Mesendoderm (in vitro differentiated cells): ENCODE data around the gene SCLT1.

Experiments used
- DNase-seq: peaks from one replicate; pipeline ENCODE4 v3.0.0; 2013
- H2AK5ac ChIP-seq: 2 replicates; pipeline ENCODE4 v1.6.1; 2013; ENCODE audit warnings: low read length, inconsistent platforms
- H2BK120ac ChIP-seq: 2 replicates; pipeline ENCODE4 v1.6.1; 2013; ENCODE audit warnings: low read depth, mild to moderate bottlenecking, low read length, moderate library complexity, mixed read lengths
- H2BK15ac ChIP-seq: replicated peaks from 2 replicates; pipeline ENCODE4 v1.6.1; 2013; ENCODE audit warnings: low read depth, mild to moderate bottlenecking, moderate library complexity
- H2BK5ac ChIP-seq: 2 replicates; pipeline ENCODE4 v1.6.1; 2013; ENCODE audit warnings: low read length, inconsistent platforms
- H3K18ac ChIP-seq: 2 replicates; pipeline ENCODE4 v1.6.1; 2013; ENCODE audit warnings: mild to moderate bottlenecking, low read length, mixed read lengths
- H3K23ac ChIP-seq: one replicate; pipeline ENCODE4 v1.6.1; 2013; ENCODE audit warnings: low read length
- H3K27ac ChIP-seq: 2 replicates; pipeline ENCODE4 v1.5.1; 2013; ENCODE audit warnings: low read depth, mild to moderate bottlenecking, inconsistent platforms, low read length, moderate library complexity
- H3K27me3 ChIP-seq: 2 replicates; pipeline ENCODE4 v1.6.1; 2013; ENCODE audit warnings: low read length, control low read depth, mild to moderate bottlenecking, inconsistent platforms; ENCODE audit not compliant: insufficient read depth, poor library complexity
- H3K36me3 ChIP-seq: 2 replicates; pipeline ENCODE4 v1.6.1; 2013; ENCODE audit warnings: low read length, inconsistent platforms; ENCODE audit not compliant: control insufficient read depth, insufficient read depth
- H3K4ac ChIP-seq: one replicate; pipeline ENCODE4 v1.6.1; 2013; ENCODE audit warnings: low read depth, mild to moderate bottlenecking, low read length, moderate library complexity
- H3K4me1 ChIP-seq: 2 replicates; pipeline ENCODE4 v1.6.1; 2013; ENCODE audit warnings: low read depth, low read length, inconsistent platforms; ENCODE audit not compliant: control insufficient read depth
- H3K4me2 ChIP-seq: 2 replicates; pipeline ENCODE4 v1.6.1; 2013; ENCODE audit warnings: low read length
- H3K4me3 ChIP-seq: 2 replicates; pipeline ENCODE4 v1.5.1; 2013; ENCODE audit warnings: mild to moderate bottlenecking, low read length
- H3K56ac ChIP-seq: one replicate; pipeline ENCODE4 v1.6.1; 2013; ENCODE audit warnings: low read length
- H3K79me1 ChIP-seq: 2 replicates; pipeline ENCODE4 v1.6.1; 2013; ENCODE audit warnings: low read length, inconsistent platforms
- H3K79me2 ChIP-seq: 2 replicates; pipeline ENCODE4 v1.6.1; 2013; ENCODE audit warnings: mild to moderate bottlenecking, low read length; ENCODE audit not compliant: control insufficient read depth, insufficient read depth
- H3K9ac ChIP-seq: 2 replicates; pipeline ENCODE4 v1.6.1; 2013; ENCODE audit warnings: low read length, inconsistent platforms
- H4K5ac ChIP-seq: one replicate; pipeline ENCODE4 v1.6.1; 2013; ENCODE audit warnings: low read length
- H4K8ac ChIP-seq: one replicate; pipeline ENCODE4 v1.6.1; 2013; ENCODE audit warnings: low read depth, mild to moderate bottlenecking, control low read depth, low read length, moderate library complexity
- WGBS: extraction: QIAGEN DNeasy Blood & Tissue Kit; methylation state at CpG from one replicate; pipeline ENCODE4 v1.1.7; 2013; ENCODE audit warnings: low lambda C conversion rate, missing lambda C conversion rate; ENCODE audit not compliant: insufficient coverage; ENCODE audit errors: extremely low coverage; 5-methylcytosine and 5-hydroxymethylcytosine counted together

The SCLT1 gene

GRCh38 chr4:128930051-128930450 lies 163.3 kb downstream of the SCLT1 start:
- H3K27me3 ChIP-seq, result no peaks in the 10 kb centered on the region
- no CpG with 5 or more reads among the region's 3 CpGs for WGBS

GRCh38 chr4:128924951-128925350 lies 168.4 kb downstream of the SCLT1 start:
- H3K9ac ChIP-seq, result no peak overlapping the region
- H4K5ac ChIP-seq, result no peak overlapping the region
- H3K4me2 ChIP-seq, result no peak overlapping the region
- no peak overlapping the region for H3K23ac ChIP-seq
- no peaks in the 10 kb centered on the region for H3K79me2 ChIP-seq
- no peaks in the 10 kb centered on the region for H3K4me1 ChIP-seq
- no peaks in the 10 kb centered on the region for H3K79me1 ChIP-seq
- no peaks in the 10 kb centered on the region for H3K36me3 ChIP-seq
- no peak overlapping the region for H3K18ac ChIP-seq
- DNase-seq, result peak; percentile 1
- no CpG with 5 or more reads among the region's 5 CpGs for WGBS
- no peak overlapping the region for H2BK120ac ChIP-seq
- H3K27me3 ChIP-seq, result no peaks in the 10 kb centered on the region
- no peak overlapping the region for H4K8ac ChIP-seq
- H3K56ac ChIP-seq, result no peak overlapping the region
- H2BK5ac ChIP-seq, result no peak overlapping the region
- H2AK5ac ChIP-seq, result no peak overlapping the region
- no peak overlapping the region for H3K4me3 ChIP-seq
- H2BK15ac ChIP-seq, result no peak overlapping the region
- no peak overlapping the region for H3K4ac ChIP-seq
- H3K27ac ChIP-seq, result no peak overlapping the region

More at GRCh38 chr4:128930051-128930450, 163.3 kb downstream of the SCLT1 start:
- no peaks in the 10 kb centered on the region for H3K36me3 ChIP-seq
- no peak overlapping the region for H3K23ac ChIP-seq
- DNase-seq, result no peak
- no peak overlapping the region for H3K4me2 ChIP-seq
- H3K56ac ChIP-seq, result no peak overlapping the region
- no peak overlapping the region for H2AK5ac ChIP-seq
- no peak overlapping the region for H3K18ac ChIP-seq
- no peaks in the 10 kb centered on the region for H3K4me1 ChIP-seq
- no peak overlapping the region for H2BK5ac ChIP-seq
- H3K79me1 ChIP-seq, result no peaks in the 10 kb centered on the region
- no peak overlapping the region for H3K9ac ChIP-seq
- H3K4me3 ChIP-seq, result no peak overlapping the region
- no peak overlapping the region for H3K27ac ChIP-seq
- no peak overlapping the region for H2BK120ac ChIP-seq
- no peak overlapping the region for H3K4ac ChIP-seq
- no peak overlapping the region for H2BK15ac ChIP-seq
- H4K5ac ChIP-seq, result no peak overlapping the region
- no peak overlapping the region for H4K8ac ChIP-seq
- no peaks in the 10 kb centered on the region for H3K79me2 ChIP-seq

GRCh38 chr4:128921954-128922353 lies 171.4 kb downstream of the SCLT1 start:
- H2BK5ac ChIP-seq, result no peak overlapping the region
- H3K23ac ChIP-seq, result no peak overlapping the region
- WGBS, result no CpG with 5 or more reads among the region's 3 CpGs
- no peak for DNase-seq
- no peaks in the 10 kb centered on the region for H3K4me1 ChIP-seq
- H3K27me3 ChIP-seq, result no peaks in the 10 kb centered on the region
- H3K4ac ChIP-seq, result no peak overlapping the region
- no peak overlapping the region for H3K9ac ChIP-seq
- no peak overlapping the region for H2BK120ac ChIP-seq
- H3K27ac ChIP-seq, result no peak overlapping the region
- H4K8ac ChIP-seq, result no peak overlapping the region
- no peaks in the 10 kb centered on the region for H3K79me1 ChIP-seq
- H3K56ac ChIP-seq, result no peak overlapping the region
- no peaks in the 10 kb centered on the region for H3K36me3 ChIP-seq
- H2AK5ac ChIP-seq, result no peak overlapping the region
- no peak overlapping the region for H3K18ac ChIP-seq
- no peak overlapping the region for H4K5ac ChIP-seq
- no peak overlapping the region for H3K4me2 ChIP-seq
- no peak overlapping the region for H3K4me3 ChIP-seq
- H3K79me2 ChIP-seq, result no peaks in the 10 kb centered on the region
- no peak overlapping the region for H2BK15ac ChIP-seq

GRCh38 chr4:128917781-128918180 lies 175.6 kb downstream of the SCLT1 start:
- Histone ChIP-seq H3K27me3 (no peaks in the 10 kb centered on the region), H3K27ac (no peak overlapping the region), H2BK15ac (no peak overlapping the region), H4K5ac (no peak overlapping the region), H3K56ac (no peak overlapping the region), H2BK120ac (no peak overlapping the region), H3K9ac (no peak overlapping the region), H3K36me3 (no peaks in the 10 kb centered on the region), H3K4ac (no peak overlapping the region), H3K79me2 (no peaks in the 10 kb centered on the region), H3K18ac (no peak overlapping the region), H3K4me3 (no peak overlapping the region), H3K23ac (no peak overlapping the region), H4K8ac (no peak overlapping the region), H3K4me1 (no peaks in the 10 kb centered on the region), H3K4me2 (no peak overlapping the region), H2BK5ac (no peak overlapping the region), H3K79me1 (no peaks in the 10 kb centered on the region), H2AK5ac (no peak overlapping the region)
- DNase-seq, result no peak
- no CpG with 5 or more reads among the region's 2 CpGs for WGBS

GRCh38 chr4:128916832-128917231 lies 176.5 kb downstream of the SCLT1 start:
- Histone ChIP-seq H3K79me1 (no peaks in the 10 kb centered on the region), H3K27me3 (no peaks in the 10 kb centered on the region), H2BK120ac (no peak overlapping the region), H3K9ac (no peak overlapping the region), H3K4me3 (no peak overlapping the region), H3K4ac (no peak overlapping the region), H3K56ac (no peak overlapping the region), H3K79me2 (no peaks in the 10 kb centered on the region), H3K4me2 (no peak overlapping the region), H3K27ac (no peak overlapping the region), H4K8ac (no peak overlapping the region), H3K36me3 (no peaks in the 10 kb centered on the region), H2BK5ac (no peak overlapping the region), H3K23ac (no peak overlapping the region), H3K18ac (no peak overlapping the region), H2AK5ac (no peak overlapping the region), H4K5ac (no peak overlapping the region), H2BK15ac (no peak overlapping the region), H3K4me1 (no peaks in the 10 kb centered on the region)
- DNase-seq, result no peak
- WGBS, result no CpG with 5 or more reads among the region's 6 CpGs

GRCh38 chr4:128915544-128915943 lies 177.8 kb downstream of the SCLT1 start:
- no peak overlapping the region for H4K8ac ChIP-seq
- DNase-seq, result no peak
- no peak overlapping the region for H2BK120ac ChIP-seq
- H3K27me3 ChIP-seq, result no peaks in the 10 kb centered on the region
- no peak overlapping the region for H3K4me2 ChIP-seq
- H3K79me2 ChIP-seq, result no peaks in the 10 kb centered on the region
- no peaks in the 10 kb centered on the region for H3K36me3 ChIP-seq
- no peak overlapping the region for H3K18ac ChIP-seq
- H3K27ac ChIP-seq, result no peak overlapping the region
- no peak overlapping the region for H3K9ac ChIP-seq
- H3K79me1 ChIP-seq, result no peaks in the 10 kb centered on the region
- H3K4ac ChIP-seq, result no peak overlapping the region
- no peak overlapping the region for H4K5ac ChIP-seq
- H3K4me1 ChIP-seq, result no peaks in the 10 kb centered on the region
- H3K4me3 ChIP-seq, result no peak overlapping the region
- H2BK15ac ChIP-seq, result no peak overlapping the region
- H2AK5ac ChIP-seq, result no peak overlapping the region
- H3K23ac ChIP-seq, result no peak overlapping the region
- no peak overlapping the region for H3K56ac ChIP-seq
- no peak overlapping the region for H2BK5ac ChIP-seq
